ENCODE measurements around the gene ARFIP2.

DNA sequence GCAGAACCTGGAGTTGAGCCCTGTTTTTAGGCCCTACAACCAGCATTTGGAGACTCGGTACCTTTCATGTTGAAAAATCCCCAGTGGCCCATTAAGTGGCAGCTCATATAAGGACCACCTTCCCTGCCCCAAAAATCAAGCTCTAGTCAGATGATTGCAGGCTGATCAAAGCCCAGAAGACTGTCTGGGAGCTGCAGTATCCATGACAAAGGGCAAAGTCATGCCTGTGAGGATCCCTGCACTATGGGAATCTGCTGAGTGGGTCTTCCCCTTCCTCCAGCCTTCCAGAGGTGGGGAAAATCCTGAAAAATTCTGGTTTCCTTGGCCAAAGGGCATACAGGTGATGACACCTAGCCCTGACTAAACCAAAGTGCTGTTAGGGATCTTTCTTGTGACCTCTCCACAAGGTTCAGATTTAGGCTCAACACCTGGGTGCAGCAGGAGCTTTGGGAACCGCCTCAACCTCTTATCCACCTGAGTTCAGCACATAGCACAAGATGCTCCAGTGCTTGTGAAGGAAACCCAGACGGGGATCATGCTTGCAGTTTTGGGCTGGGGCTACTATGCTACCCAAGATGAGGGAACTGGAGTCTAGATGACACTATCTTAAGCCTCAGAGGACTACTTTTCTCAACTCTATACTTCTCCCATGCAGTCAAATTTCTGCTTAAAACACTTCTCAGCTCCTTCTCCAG is 6.2 kb downstream of the ARFIP2 start:
- TF ChIP-seq POLR2A (IDR thresholded peaks at IDR 0.05) (no peak), EP300 (IDR thresholded peaks at IDR 0.05) (no peak)
- TF ChIP-seq, protein P1, sequence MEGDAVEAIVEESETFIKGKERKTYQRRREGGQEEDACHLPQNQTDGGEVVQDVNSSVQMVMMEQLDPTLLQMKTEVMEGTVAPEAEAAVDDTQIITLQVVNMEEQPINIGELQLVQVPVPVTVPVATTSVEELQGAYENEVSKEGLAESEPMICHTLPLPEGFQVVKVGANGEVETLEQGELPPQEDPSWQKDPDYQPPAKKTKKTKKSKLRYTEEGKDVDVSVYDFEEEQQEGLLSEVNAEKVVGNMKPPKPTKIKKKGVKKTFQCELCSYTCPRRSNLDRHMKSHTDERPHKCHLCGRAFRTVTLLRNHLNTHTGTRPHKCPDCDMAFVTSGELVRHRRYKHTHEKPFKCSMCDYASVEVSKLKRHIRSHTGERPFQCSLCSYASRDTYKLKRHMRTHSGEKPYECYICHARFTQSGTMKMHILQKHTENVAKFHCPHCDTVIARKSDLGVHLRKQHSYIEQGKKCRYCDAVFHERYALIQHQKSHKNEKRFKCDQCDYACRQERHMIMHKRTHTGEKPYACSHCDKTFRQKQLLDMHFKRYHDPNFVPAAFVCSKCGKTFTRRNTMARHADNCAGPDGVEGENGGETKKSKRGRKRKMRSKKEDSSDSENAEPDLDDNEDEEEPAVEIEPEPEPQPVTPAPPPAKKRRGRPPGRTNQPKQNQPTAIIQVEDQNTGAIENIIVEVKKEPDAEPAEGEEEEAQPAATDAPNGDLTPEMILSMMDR (IDR thresholded peaks at IDR 0.05) = no peak

Measured in sigmoid colon (tissue), 4 donors.